HEK293 (cell line): ENCODE measurements around the gene CPTP.
A peak's percentile ranks its signal among the peaks of the same experiment; 100 is the strongest.

Source experiments
- SP2 ChIP-seq: fragments of 450-650 bp; formaldehyde crosslinking; IDR thresholded peaks from 2 replicates; pipeline ENCODE4 v1.5.1; 2016; ENCODE audit warnings: missing biosample characterization, missing genetic modification characterization
- ZFP41 ChIP-seq: fragments of 450-650 bp; formaldehyde crosslinking; IDR thresholded peaks from 2 replicates; pipeline ENCODE4 v1.5.1; 2016; ENCODE audit warnings: missing biosample characterization, missing genetic modification characterization, borderline replicate concordance
- ZNF362 ChIP-seq: fragments of 450-650 bp; formaldehyde crosslinking; IDR thresholded peaks from 2 replicates; pipeline ENCODE4 v1.5.1; 2016; ENCODE audit warnings: missing biosample characterization, missing genetic modification characterization
- ZNF639 ChIP-seq: fragments of 450-650 bp; formaldehyde crosslinking; IDR thresholded peaks from 2 replicates; pipeline ENCODE4 v1.5.1; 2016; ENCODE audit warnings: missing biosample characterization, missing genetic modification characterization
- TF ChIP-seq, protein P1 (sequence below): fragments of 450-650 bp; formaldehyde crosslinking; IDR thresholded peaks from 2 replicates; pipeline ENCODE4 v1.5.1; 2016; ENCODE audit warnings: missing biosample characterization, missing genetic modification characterization
- TF ChIP-seq, protein P2 (sequence below): fragments of 450-650 bp; formaldehyde crosslinking; IDR thresholded peaks from 2 replicates; pipeline ENCODE4 v1.5.1; 2016; ENCODE audit warnings: missing biosample characterization, missing genetic modification characterization
- TF ChIP-seq, protein P3 (sequence below): fragments of 450-650 bp; formaldehyde crosslinking; IDR thresholded peaks from 2 replicates; pipeline ENCODE4 v1.5.1; 2017; ENCODE audit warnings: missing biosample characterization, missing genetic modification characterization
- TF ChIP-seq, protein P4 (sequence below): fragments of 450-650 bp; IDR thresholded peaks from 2 replicates; pipeline ENCODE4 v1.5.1; 2018; ENCODE audit warnings: missing biosample characterization, missing genetic modification characterization

DNA sequence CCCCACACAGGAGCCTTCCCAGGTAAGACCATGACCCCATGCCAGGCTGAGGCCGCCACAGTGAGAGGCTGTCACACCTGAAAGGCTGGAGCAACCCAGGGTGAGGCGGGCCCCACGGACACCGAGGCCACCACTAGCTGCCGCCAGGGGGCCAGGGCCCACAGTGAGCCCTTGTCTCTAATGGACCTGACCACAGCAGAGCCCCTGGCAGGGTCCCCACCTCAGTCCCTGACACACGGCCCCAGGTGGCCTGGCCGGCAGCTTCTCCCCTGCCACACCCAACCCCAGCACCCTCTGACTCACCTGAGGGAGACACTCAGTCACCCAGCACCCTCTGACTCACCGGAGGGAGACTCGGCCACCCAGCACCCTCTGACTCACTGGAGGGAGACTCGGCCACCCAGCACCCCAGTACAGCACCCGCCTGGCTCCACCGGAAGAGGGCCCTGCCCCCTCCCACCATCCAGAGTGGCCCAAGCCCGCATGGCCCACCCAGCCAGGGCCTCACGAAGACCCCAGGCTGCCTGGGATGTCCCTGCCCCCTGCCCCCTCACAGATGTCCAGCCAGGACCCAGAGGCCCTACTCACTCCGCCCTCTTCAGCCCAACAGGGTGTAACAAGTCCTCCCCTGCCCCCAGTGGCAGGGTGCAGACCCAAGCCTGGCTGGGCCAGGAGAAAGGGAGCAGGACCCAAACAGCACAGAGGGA is 20.2 kb downstream of the CPTP start:
- TF ChIP-seq ZNF362, result no peak
- TF ChIP-seq ZFP41 (tag by site-specific recombination), result no peak
- TF ChIP-seq, protein P1, sequence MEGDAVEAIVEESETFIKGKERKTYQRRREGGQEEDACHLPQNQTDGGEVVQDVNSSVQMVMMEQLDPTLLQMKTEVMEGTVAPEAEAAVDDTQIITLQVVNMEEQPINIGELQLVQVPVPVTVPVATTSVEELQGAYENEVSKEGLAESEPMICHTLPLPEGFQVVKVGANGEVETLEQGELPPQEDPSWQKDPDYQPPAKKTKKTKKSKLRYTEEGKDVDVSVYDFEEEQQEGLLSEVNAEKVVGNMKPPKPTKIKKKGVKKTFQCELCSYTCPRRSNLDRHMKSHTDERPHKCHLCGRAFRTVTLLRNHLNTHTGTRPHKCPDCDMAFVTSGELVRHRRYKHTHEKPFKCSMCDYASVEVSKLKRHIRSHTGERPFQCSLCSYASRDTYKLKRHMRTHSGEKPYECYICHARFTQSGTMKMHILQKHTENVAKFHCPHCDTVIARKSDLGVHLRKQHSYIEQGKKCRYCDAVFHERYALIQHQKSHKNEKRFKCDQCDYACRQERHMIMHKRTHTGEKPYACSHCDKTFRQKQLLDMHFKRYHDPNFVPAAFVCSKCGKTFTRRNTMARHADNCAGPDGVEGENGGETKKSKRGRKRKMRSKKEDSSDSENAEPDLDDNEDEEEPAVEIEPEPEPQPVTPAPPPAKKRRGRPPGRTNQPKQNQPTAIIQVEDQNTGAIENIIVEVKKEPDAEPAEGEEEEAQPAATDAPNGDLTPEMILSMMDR (tag by site-specific recombination), result peak; percentile 41
- TF ChIP-seq, protein P2, sequence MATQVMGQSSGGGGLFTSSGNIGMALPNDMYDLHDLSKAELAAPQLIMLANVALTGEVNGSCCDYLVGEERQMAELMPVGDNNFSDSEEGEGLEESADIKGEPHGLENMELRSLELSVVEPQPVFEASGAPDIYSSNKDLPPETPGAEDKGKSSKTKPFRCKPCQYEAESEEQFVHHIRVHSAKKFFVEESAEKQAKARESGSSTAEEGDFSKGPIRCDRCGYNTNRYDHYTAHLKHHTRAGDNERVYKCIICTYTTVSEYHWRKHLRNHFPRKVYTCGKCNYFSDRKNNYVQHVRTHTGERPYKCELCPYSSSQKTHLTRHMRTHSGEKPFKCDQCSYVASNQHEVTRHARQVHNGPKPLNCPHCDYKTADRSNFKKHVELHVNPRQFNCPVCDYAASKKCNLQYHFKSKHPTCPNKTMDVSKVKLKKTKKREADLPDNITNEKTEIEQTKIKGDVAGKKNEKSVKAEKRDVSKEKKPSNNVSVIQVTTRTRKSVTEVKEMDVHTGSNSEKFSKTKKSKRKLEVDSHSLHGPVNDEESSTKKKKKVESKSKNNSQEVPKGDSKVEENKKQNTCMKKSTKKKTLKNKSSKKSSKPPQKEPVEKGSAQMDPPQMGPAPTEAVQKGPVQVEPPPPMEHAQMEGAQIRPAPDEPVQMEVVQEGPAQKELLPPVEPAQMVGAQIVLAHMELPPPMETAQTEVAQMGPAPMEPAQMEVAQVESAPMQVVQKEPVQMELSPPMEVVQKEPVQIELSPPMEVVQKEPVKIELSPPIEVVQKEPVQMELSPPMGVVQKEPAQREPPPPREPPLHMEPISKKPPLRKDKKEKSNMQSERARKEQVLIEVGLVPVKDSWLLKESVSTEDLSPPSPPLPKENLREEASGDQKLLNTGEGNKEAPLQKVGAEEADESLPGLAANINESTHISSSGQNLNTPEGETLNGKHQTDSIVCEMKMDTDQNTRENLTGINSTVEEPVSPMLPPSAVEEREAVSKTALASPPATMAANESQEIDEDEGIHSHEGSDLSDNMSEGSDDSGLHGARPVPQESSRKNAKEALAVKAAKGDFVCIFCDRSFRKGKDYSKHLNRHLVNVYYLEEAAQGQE (tag by site-specific recombination), result no peak
- TF ChIP-seq SP2 (tag by site-specific recombination), result no peak
- TF ChIP-seq, protein P3, sequence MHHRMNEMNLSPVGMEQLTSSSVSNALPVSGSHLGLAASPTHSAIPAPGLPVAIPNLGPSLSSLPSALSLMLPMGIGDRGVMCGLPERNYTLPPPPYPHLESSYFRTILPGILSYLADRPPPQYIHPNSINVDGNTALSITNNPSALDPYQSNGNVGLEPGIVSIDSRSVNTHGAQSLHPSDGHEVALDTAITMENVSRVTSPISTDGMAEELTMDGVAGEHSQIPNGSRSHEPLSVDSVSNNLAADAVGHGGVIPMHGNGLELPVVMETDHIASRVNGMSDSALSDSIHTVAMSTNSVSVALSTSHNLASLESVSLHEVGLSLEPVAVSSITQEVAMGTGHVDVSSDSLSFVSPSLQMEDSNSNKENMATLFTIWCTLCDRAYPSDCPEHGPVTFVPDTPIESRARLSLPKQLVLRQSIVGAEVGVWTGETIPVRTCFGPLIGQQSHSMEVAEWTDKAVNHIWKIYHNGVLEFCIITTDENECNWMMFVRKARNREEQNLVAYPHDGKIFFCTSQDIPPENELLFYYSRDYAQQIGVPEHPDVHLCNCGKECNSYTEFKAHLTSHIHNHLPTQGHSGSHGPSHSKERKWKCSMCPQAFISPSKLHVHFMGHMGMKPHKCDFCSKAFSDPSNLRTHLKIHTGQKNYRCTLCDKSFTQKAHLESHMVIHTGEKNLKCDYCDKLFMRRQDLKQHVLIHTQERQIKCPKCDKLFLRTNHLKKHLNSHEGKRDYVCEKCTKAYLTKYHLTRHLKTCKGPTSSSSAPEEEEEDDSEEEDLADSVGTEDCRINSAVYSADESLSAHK, result no peak
- TF ChIP-seq, protein P4, sequence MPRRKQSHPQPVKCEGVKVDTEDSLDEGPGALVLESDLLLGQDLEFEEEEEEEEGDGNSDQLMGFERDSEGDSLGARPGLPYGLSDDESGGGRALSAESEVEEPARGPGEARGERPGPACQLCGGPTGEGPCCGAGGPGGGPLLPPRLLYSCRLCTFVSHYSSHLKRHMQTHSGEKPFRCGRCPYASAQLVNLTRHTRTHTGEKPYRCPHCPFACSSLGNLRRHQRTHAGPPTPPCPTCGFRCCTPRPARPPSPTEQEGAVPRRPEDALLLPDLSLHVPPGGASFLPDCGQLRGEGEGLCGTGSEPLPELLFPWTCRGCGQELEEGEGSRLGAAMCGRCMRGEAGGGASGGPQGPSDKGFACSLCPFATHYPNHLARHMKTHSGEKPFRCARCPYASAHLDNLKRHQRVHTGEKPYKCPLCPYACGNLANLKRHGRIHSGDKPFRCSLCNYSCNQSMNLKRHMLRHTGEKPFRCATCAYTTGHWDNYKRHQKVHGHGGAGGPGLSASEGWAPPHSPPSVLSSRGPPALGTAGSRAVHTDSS (tag by site-specific recombination), result no peak
- TF ChIP-seq ZNF639 (tag by site-specific recombination), result no peak
